ENCODE results near the gene ASTN2. TPM values are rescaled to one million over a fixed set of nuclear protein-coding genes. Genes with fewer than 3 reads are reported as not detected.

ASTN2 gene
- total RNA-seq, 1 experiment from 2014 or later = 4.8 TPM

DNA sequence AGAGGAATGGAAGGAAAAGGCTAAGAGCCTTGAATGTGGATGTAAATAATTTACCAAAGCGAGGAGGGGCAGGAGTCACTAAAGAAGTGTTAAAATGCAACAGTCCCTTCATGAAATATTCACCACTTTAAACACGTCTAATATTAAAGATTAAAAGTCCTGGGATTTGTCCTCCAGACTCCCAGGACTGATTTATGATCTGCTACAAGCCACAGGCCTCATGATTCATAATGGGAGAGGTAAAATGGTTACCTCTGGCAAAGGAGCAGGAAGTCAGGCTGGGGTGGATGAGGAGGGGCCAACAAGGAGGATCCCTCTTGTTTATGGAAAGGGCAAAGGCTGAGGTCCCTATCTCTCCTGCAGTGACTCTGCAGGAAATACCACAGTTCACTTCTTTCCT, 435.4 kb downstream of the ASTN2 start:
- Histone ChIP-seq H3K36me3 (ENCODE audit: control insufficient read depth in 1 of 2, insufficient read depth in 2 of 2, low read length in 2 of 2) (no peaks in the 10 kb centered on the region), H2AFZ (ENCODE audit: low read depth, low read length, poor library complexity, severe bottlenecking) (no peak overlapping the region), H3K4me3 (replicated peaks in 1 of 2; ENCODE audit: low read depth in 1 of 2, low read length in 2 of 2) (no peak overlapping the region), H3K9ac (ENCODE audit: low read length) (no peak overlapping the region), H3K79me2 (ENCODE audit: insufficient read depth, low read length) (no peaks in the 10 kb centered on the region), H3K4me2 (ENCODE audit: low read length) (no peak overlapping the region), H3K27ac (ENCODE audit: low read depth, low read length) (no peak overlapping the region), H3K9me3 (ENCODE audit: control insufficient read depth in 1 of 2, insufficient read depth in 1 of 2, low read depth in 1 of 2, low read length in 2 of 2) (no peaks in the 10 kb centered on the region), H3K27me3 (ENCODE audit: insufficient read depth, low read length) (no peaks in the 10 kb centered on the region), H4K20me1 (ENCODE audit: insufficient read depth) (no peaks in the 10 kb centered on the region), H3K4me1 (ENCODE audit: control insufficient read depth in 1 of 2, insufficient read depth in 2 of 2, low read length in 2 of 2) (no peaks in the 10 kb centered on the region), H3K9me2 (ENCODE audit: insufficient read depth) (no peaks in the 10 kb centered on the region)
- DNase-seq (ENCODE audit: low read depth, low spot score) (no peak), ATAC-seq (no peak)
- no TSS peak for BruUV-seq (replicated peaks)
- TF ChIP-seq YY1 (IDR thresholded peaks at IDR 0.05; ENCODE audit: extremely low read depth, insufficient replicate concordance, low read depth, low read length) (no peak), POLR2A (IDR thresholded peaks at IDR 0.05; ENCODE audit: borderline replicate concordance, extremely low read depth, insufficient read depth, insufficient read length) (no peak), SP1 (IDR thresholded peaks at IDR 0.05; ENCODE audit: low read depth) (no peak), CTCF (IDR thresholded peaks at IDR 0.05 in 2 of 3, conservative IDR thresholded peaks at IDR 0.05 in 1 of 3; ENCODE audit: borderline replicate concordance in 1 of 3, insufficient read depth in 1 of 3, low read depth in 2 of 3, low read length in 2 of 3) (no peak)
- ChIA-PET POLR2A (no interaction called here), RAD21 (ENCODE audit: low non-redundant PET in 1 of 2, low total read pairs in 2 of 2, uncharacterized antibody in 2 of 2, unreplicated experiment in 2 of 2) (no interaction called here), CTCF (no interaction called here)
- intact Hi-C loops (cut with micrococcal nuclease) = no loop called here

GRCh38 chr9:116978155-116978554, 436.7 kb downstream of the ASTN2 start:
- Histone ChIP-seq H3K36me3 (ENCODE audit: control insufficient read depth in 1 of 2, insufficient read depth in 2 of 2, low read length in 2 of 2) (no peaks in the 10 kb centered on the region), H3K79me2 (ENCODE audit: insufficient read depth, low read length) (no peaks in the 10 kb centered on the region), H3K9me2 (ENCODE audit: insufficient read depth) (no peaks in the 10 kb centered on the region), H2AFZ (ENCODE audit: low read depth, low read length, poor library complexity, severe bottlenecking) (no peak overlapping the region), H3K9me3 (ENCODE audit: control insufficient read depth in 1 of 2, insufficient read depth in 1 of 2, low read depth in 1 of 2, low read length in 2 of 2) (no peaks in the 10 kb centered on the region), H3K4me1 (ENCODE audit: control insufficient read depth in 1 of 2, insufficient read depth in 2 of 2, low read length in 2 of 2) (no peaks in the 10 kb centered on the region), H3K27ac (ENCODE audit: low read depth, low read length) (no peak overlapping the region), H4K20me1 (ENCODE audit: insufficient read depth) (no peaks in the 10 kb centered on the region), H3K4me3 (replicated peaks in 1 of 2; ENCODE audit: low read depth in 1 of 2, low read length in 2 of 2) (no peak overlapping the region), H3K9ac (ENCODE audit: low read length) (no peak overlapping the region), H3K27me3 (ENCODE audit: insufficient read depth, low read length) (no peaks in the 10 kb centered on the region), H3K4me2 (ENCODE audit: low read length) (no peak overlapping the region)
- POLR2A ChIA-PET = no interaction called here
- no TSS peak for BruUV-seq (replicated peaks)
- DNase-seq (ENCODE audit: low read depth, low spot score) (no peak), ATAC-seq (no peak)
- RAD21 ChIA-PET (ENCODE audit: low non-redundant PET in 1 of 2, low total read pairs in 2 of 2, uncharacterized antibody in 2 of 2, unreplicated experiment in 2 of 2) = no interaction called here
- intact Hi-C loops (cut with micrococcal nuclease) = no loop called here
- CTCF ChIA-PET = no interaction called here
- TF ChIP-seq, protein P1, sequence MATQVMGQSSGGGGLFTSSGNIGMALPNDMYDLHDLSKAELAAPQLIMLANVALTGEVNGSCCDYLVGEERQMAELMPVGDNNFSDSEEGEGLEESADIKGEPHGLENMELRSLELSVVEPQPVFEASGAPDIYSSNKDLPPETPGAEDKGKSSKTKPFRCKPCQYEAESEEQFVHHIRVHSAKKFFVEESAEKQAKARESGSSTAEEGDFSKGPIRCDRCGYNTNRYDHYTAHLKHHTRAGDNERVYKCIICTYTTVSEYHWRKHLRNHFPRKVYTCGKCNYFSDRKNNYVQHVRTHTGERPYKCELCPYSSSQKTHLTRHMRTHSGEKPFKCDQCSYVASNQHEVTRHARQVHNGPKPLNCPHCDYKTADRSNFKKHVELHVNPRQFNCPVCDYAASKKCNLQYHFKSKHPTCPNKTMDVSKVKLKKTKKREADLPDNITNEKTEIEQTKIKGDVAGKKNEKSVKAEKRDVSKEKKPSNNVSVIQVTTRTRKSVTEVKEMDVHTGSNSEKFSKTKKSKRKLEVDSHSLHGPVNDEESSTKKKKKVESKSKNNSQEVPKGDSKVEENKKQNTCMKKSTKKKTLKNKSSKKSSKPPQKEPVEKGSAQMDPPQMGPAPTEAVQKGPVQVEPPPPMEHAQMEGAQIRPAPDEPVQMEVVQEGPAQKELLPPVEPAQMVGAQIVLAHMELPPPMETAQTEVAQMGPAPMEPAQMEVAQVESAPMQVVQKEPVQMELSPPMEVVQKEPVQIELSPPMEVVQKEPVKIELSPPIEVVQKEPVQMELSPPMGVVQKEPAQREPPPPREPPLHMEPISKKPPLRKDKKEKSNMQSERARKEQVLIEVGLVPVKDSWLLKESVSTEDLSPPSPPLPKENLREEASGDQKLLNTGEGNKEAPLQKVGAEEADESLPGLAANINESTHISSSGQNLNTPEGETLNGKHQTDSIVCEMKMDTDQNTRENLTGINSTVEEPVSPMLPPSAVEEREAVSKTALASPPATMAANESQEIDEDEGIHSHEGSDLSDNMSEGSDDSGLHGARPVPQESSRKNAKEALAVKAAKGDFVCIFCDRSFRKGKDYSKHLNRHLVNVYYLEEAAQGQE (IDR thresholded peaks at IDR 0.05; ENCODE audit: low read depth) = no peak
- TF ChIP-seq SP1 (IDR thresholded peaks at IDR 0.05; ENCODE audit: low read depth) (no peak), EZH2 (IDR thresholded peaks at IDR 0.05) (no peak), SRF (IDR thresholded peaks at IDR 0.05; ENCODE audit: low read depth) (no peak), RAD21 (IDR thresholded peaks at IDR 0.05; ENCODE audit: low read depth) (no peak)
